GM04504 (cell line): ENCODE measurements around the gene THOC7.

Experiments used
- DNase-seq: peaks from one replicate; pipeline ENCODE4 v3.0.0-alpha.2; 2012; ENCODE audit warnings: low read depth

Gene THOC7

DNA sequence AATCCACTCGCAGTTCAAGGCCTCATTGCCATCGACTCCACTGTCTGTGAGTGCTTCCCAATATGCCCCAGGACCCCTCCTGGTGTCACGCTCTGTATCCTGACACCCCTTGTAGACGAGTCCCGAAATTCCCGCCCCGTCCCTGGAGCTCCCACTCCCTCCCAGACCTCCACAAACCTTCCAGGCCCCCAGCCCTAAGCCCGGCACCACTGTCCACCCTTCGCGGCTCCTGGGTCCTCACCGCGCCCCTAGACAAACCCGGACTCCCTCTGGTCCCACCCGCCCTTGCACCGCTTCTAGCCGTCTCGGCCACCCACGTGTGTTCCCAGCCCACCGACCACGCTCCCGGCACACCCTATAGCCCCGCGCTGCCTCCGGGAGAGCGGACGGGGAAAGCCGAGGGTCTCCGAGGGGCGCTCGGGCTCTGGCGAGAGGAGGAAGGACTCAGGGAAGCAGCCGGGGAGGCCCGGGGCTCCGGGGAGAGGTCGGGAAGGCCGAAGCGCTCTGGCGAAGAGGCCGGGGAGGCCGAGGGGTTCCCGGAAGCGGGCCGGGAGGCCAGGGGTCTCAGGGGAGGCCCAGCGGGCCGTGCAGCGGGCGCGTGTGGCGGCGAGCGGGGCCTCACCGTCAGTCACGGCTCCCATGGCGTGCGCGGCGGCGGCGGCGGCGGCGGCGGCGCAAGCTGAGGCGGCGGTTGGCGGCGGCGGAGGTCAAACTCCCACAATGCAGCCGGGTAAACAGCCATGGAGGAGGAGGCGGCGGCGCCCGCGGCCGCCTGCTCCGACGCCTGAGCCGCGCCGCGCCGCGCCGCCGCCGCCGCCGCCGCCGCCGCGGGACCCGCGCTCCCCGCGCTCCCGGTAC, at the start of gene THOC7, which contains the start of gene ATXN7:
THOC7 (minus strand) TSS at position 656 of the 858 bp plus-strand sequence; CDS start at position 641, 15 bp downstream.
ATXN7 (plus strand) TSS at position 718 of the 858 bp plus-strand sequence. CDS start 48,732 bp downstream, outside the sequence.
- no peak for DNase-seq

GRCh38 chr3:63912768-63913588, 49.4 kb upstream of the THOC7 start:
- DNase-seq: no peak

- peak; percentile 77 for DNase-seq
Observed at GRCh38 chr3:63911873-63912767, 48.5 kb upstream of the THOC7 start, which contains the start of gene SCAANT1. SCAANT1 (minus strand) TSS chr3:63912383.

DNA sequence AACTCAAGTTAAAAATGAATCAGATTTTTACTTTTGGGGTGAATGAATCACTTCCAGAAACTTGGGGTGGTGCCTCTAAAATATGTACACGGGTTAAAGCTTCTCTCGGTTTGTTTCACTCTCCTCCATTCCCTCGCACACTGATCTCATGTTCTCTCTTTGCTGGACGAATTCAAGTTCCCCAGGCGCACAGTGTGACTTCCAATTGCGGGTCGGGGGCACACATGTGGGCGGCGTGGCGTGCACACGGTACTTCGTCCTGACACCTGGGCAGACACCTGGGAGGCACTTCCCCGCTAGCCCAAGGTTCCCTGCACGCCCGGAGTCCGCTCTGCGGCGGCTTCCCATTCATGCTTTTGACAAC, 47.9 kb upstream of the THOC7 start:
- no peak for DNase-seq

DNA sequence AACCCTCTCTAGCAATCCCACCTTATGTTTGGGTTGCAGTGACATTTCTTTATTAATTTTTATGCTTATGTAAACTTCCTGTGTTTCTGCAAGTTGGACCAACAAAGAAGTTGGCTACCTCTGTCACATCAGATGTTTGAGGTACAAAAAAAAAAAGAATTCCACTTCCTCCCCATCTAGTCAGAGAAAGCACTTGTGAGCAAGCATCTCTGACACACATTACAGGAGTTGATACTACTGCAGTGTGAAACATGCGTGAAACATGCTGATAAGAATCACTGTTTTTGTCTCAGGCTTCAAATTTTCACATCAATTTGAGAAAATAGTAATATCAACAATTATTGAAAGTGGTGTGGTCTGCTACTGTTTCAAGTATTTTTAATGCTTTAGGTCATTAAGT, 47.3 kb upstream of the THOC7 start:
- no peak for DNase-seq

GRCh38 chr3:63910001-63910400, 46.4 kb upstream of the THOC7 start:
- DNase-seq: no peak

- DNase-seq: no peak
Observed at GRCh38 chr3:63909431-63909830, 45.8 kb upstream of the THOC7 start.

- DNase-seq: no peak
Observed at GRCh38 chr3:63908776-63909175, 45.2 kb upstream of the THOC7 start.

DNA sequence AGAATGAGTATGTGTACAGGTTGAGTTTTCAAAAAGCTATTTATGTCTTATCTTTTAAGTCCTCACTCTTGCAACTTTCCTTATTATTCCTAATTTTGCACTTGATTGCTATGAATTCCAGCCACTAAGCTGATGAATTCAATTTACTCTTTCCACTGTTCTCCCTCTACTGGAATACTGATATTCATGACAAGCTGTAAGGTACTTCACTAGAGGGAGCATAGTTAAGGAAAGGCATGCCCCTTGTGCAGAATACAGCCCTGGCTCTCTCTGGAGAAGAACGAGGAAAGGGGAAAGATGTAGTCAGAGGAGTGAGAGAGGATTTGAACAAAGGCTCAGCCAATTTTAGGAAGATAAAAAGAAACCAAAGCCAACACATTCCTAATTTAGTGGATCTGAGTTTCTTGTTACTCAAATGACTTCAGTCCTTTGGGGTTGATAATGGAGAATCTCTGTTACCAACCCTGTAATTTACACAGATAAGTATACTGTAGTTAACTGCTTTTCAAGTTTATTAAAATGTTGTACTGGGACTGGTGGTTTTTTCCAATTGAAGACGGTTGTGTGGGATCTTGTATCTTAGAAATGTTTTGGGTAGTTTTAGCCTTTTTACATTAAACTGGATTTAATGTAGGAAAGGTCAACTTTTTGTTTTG, 44.6 kb upstream of the THOC7 start:
- DNase-seq: no peak

GRCh38 chr3:63905731-63906620, 42.4 kb upstream of the THOC7 start:
- no peak for DNase-seq

DNA sequence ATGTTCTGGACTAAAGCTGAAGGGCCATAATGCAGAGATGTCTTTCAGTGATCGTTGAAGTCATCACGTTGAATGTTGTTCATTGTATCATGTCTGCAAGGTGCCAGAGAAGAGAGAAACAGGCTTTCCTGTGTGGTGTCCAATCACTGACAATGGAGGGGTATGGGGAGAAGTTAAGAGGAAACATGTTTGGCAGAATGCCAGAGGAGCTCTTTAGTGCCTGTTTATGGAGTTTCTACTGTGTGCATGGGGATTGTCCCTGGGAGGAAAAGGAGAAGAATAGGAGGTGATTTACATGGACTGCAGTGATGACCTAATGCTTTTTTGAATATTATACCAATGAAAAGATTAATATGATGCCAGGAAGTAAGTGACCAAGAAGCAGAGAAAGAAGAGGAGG, 36.9 kb upstream of the THOC7 start:
- DNase-seq: no peak

DNA sequence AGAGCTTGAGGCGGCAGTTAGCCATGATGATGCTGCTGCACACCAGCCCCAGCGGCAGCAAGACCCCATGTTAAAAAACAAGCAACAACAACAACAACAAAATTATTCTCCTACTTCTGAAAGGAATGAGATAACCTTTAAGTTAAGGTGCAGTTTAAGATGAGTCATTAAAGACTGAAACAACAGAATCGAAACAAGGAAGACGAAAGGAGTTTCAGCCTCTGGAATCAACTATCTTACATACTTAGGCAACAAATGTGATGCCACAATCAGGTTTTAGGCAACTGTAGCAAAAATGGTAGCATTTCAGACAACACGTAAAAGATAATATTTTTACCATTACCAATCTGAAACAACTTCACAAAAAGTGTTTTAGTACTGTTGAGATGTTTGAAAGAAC, 36.4 kb upstream of the THOC7 start:
- DNase-seq: no peak

GRCh38 chr3:63896332-63897030, 32.9 kb upstream of the THOC7 start:
- DNase-seq: no peak

GRCh38 chr3:63895422-63896189, 32.0 kb upstream of the THOC7 start:
- DNase-seq: no peak

GRCh38 chr3:63892773-63893352, 29.3 kb upstream of the THOC7 start:
- no peak for DNase-seq

DNA sequence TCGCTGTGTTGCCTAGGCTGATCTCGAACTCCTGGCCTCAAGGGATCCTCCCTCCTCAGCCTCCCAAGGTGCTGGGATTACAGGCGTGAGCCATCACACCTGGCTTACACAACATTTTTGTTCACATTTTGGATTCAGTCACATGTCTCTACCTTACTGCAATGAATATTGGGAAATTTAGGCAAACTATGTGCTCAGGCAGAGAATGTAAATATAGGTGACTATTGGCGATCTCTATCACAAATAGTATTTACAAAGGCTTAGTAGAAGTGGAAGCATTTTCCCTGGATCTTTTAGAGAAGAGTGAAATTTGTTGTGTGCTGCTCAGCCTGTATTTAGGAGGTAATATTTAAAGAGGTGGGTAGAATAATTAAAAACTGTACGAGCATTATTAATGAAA, 27.9 kb upstream of the THOC7 start:
- DNase-seq: no peak

DNA sequence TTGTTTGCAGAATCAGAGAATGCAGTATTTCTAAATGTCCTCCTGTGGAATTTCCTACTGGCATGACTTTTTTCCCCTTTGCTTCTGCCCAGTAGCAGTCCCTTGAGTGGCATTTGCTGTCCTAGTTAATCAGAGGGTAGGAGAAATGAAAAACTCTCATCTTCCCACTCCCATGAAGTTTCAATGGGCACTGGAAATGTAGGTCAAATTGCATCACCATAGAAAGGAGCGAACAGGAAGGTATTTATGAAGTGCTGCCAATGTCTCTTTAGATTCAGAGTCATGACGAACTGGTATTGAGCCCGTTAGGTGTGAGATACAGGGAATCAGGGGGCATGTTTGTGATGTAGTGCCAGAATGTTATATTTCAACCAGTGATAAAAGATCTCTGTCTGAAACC, 23.3 kb upstream of the THOC7 start:
- no peak for DNase-seq

DNA sequence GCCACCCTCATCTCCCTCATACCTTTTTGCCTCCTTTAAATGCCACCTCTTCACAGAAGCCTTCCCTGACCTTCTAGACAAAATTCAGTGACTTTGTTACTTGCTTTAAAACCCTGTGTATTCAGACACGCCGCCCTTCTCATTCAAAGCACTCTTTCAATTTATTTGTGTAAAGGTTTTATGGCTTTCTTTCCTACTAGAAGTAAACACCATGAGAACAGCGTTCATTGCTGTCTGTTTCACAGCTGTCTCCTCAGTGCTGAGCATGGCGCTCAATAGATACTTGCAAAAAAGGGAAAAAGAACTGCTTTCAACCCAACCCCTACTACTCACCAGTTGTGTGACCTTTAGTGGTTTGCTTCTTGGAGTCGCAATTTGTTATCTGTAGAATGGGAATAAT, 17.0 kb upstream of the THOC7 start:
- no peak for DNase-seq
